Heart left ventricle (tissue), 16 donors: ENCODE data around the gene THOC5. TPM values are rescaled to one million over a fixed set of nuclear protein-coding genes. Genes with fewer than 3 reads are reported as not detected.

Experiments
- ATAC-seq, 4 donors: fragments of 200-7000 bp; cut with Tn5 transposase; one replicate each; pipeline ENCODE4 v1.9.1; 2020 to 2022; ENCODE audit warnings: moderate library complexity in 4 of 4, mild to moderate bottlenecking in 3 of 4, moderate number of reproducible peaks in 1 of 4
- DNase-seq, 5 donors: peaks; one replicate each; pipeline ENCODE4 v3.0.0-alpha.2; 2020
- H3K27ac ChIP-seq, 12 donors: fragments of 200-600 bp; sonication (generic) in 4 of 12; one replicate each; pipeline versions ENCODE4 v1.5.0 to v1.8.0; 2016 to 2022; ENCODE audit warnings: mild to moderate bottlenecking in 2 of 12
- H3K27me3 ChIP-seq, 9 donors: fragments of 200-600 bp; sonication (generic) in 2 of 9; one replicate each; pipeline versions ENCODE4 v1.5.1 to v1.8.0; 2016 to 2022; ENCODE audit warnings: mild to moderate bottlenecking in 3 of 9
- H3K36me3 ChIP-seq, 9 donors: fragments of 200-600 bp; sonication (generic) in 2 of 9; one replicate each; pipeline versions ENCODE4 v1.5.0 to v1.8.0; 2018 to 2022; ENCODE audit warnings: mild to moderate bottlenecking in 2 of 9
- H3K4me1 ChIP-seq, 12 donors: fragments of 200-600 bp; sonication (generic) in 4 of 12; one replicate each; pipeline versions ENCODE4 v1.5.0 to v1.8.0; 2016 to 2022; ENCODE audit warnings: mild to moderate bottlenecking in 3 of 12
- H3K4me3 ChIP-seq, 12 donors: fragments of 200-600 bp; sonication (generic) in 4 of 12; one replicate each; pipeline versions ENCODE4 v1.5.0 to v1.8.0; 2017 to 2022; ENCODE audit warnings: mild to moderate bottlenecking in 9 of 12, moderate library complexity in 4 of 12
- H3K9me3 ChIP-seq, 12 donors: fragments of 200-600 bp; sonication (generic) in 4 of 12; one replicate each; pipeline versions ENCODE4 v1.5.0 to v1.8.0; 2016 to 2022; ENCODE audit warnings: mild to moderate bottlenecking in 1 of 12
- POLR2A ChIP-seq, 2 donors: fragments of 450-650 bp; IDR thresholded peaks; one replicate each; pipeline ENCODE4 v1.6.1; 2017; ENCODE audit warnings: antibody characterized with exemption in 2 of 2, mild to moderate bottlenecking in 2 of 2, moderate library complexity in 2 of 2
- WGBS, 4 donors: extraction: QIAGEN DNeasy Blood & Tissue Kit in 2 of 4; methylation state at CpG; one replicate each; pipeline versions ENCODE4 v1.1.5 to v1.1.7; 2013 to 2018; 5-methylcytosine and 5-hydroxymethylcytosine counted together
- intact Hi-C, 10 donors: fragments of 100-400 bp; cut with DNase I; formaldehyde crosslinking; loops; one replicate each; pipeline versions ENCODE4 v1.11.1 to v1.14.2; 2022
- polyA plus RNA-seq, 2 donors: library from polyadenylated mRNA; stranded (reverse); fragments of 200-250 nt; gene quantifications; one replicate each; pipeline ENCODE4 v1.2.3, GENCODE V29; 2013
- total RNA-seq, 9 donors: library from RNA; depleted of rRNA in 2 of 9; stranded (reverse); fragments of >200 nt in 2 of 9; fragmentation: NEBNext Ultra II Directional in 3 of 9; extraction: Animal tissue kit (Norgen Biotek cat#: 25700) in 3 of 9; gene quantifications; one replicate each; pipeline versions ENCODE4 v1.1.0 to v1.2.4, GENCODE V29; 2016 to 2023
- TF ChIP-seq, protein P1 (sequence below), 12 donors: fragments of 200-600 bp; sonication (generic) in 4 of 12; IDR thresholded peaks; one replicate each; pipeline versions ENCODE4 v1.5.0 to v1.8.0; 2018 to 2022; ENCODE audit warnings: antibody characterized with exemption in 12 of 12, mild to moderate bottlenecking in 5 of 12
- donor health status: ischemic (EF 13 %, LVEDD 7.1; RV severe dilation, severe dysfunction).
- donor health status: healthy with polysubstance abuse.
- donor health status: DM: no; HTN: yes; CAD: no.
- donor health status: DM: no; HTN: no; CAD: no.
- donor health status: ischemic (EF 25% LVEDD 6.9; RV normal size, moderate dysfunction).
- donor health status: ischemic (EF 25% LVEDD 5.7; RV mildly dilated, moderate dysfunction).
- donor health status: healthy.
- donor health status: DM: yes; HTN: yes; CAD: no.
- donor health status: ischemic (EF 35%, LVEDD 5.7; RV mildly dilated, moderate dysfunction).
- donor health status: nonischemic (EF 11% LVEDD 7.7; RV severe dilation, severe dysfunction).
- donor health status: DM: yes; HTN: yes; CAD: no.
- donor health status: PGD.
- donor health status: ischemic (EF 29% LVEDD 5.4; RV normal size, mild dysfunction).
- donor health status: nonischemic (EF 23%, LVEDD 6.1; RV moderate dilation, normal function).

THOC5 gene
- total and polyA plus RNA-seq, 11 donors, result 25.5 to 88.7 (median 40.6) TPM

DNA sequence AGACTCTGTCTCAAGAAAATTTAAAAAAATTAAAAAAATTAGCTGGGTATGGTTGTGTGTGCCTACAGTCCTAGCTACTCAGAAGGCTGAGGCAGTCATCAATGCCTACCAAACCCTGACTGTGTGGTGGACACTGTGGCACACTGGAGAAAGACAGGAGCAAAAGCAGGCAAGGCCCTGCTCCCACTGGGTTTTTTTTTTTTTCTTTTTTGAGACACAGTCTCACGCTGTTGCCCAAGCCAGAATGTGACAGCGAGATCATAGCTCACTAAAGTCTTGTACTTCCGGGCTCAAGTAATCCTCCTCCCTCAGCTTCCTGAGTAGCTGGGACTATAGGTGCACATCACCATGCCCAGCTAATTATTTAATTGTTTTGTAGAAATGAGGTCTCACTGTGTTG, 68.9 kb downstream of the THOC5 start:
- TF ChIP-seq, protein P1, sequence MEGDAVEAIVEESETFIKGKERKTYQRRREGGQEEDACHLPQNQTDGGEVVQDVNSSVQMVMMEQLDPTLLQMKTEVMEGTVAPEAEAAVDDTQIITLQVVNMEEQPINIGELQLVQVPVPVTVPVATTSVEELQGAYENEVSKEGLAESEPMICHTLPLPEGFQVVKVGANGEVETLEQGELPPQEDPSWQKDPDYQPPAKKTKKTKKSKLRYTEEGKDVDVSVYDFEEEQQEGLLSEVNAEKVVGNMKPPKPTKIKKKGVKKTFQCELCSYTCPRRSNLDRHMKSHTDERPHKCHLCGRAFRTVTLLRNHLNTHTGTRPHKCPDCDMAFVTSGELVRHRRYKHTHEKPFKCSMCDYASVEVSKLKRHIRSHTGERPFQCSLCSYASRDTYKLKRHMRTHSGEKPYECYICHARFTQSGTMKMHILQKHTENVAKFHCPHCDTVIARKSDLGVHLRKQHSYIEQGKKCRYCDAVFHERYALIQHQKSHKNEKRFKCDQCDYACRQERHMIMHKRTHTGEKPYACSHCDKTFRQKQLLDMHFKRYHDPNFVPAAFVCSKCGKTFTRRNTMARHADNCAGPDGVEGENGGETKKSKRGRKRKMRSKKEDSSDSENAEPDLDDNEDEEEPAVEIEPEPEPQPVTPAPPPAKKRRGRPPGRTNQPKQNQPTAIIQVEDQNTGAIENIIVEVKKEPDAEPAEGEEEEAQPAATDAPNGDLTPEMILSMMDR (IDR thresholded peaks at IDR 0.05), result no peak
- no peak for TF ChIP-seq POLR2A (IDR thresholded peaks at IDR 0.05)
- intact Hi-C loops, result no loop called here
- Histone ChIP-seq H3K4me3 (no peak overlapping the region), H3K27ac (no peak overlapping the region), H3K36me3 (no peaks in the 10 kb centered on the region), H3K9me3 (no peaks in the 10 kb centered on the region), H3K4me1 (peaks cover 0 to 21% (median 9%) of the 10 kb centered on the region in 12 donors), H3K27me3 (peaks cover 20 to 49% (median 33%) of the 10 kb centered on the region in 9 donors)
- WGBS, 4 donors, result 92 to 95% (median 94%) methylated on average over 3 of the region's 3 CpGs
- DNase-seq, result no peak
- ATAC-seq, result no peak

DNA sequence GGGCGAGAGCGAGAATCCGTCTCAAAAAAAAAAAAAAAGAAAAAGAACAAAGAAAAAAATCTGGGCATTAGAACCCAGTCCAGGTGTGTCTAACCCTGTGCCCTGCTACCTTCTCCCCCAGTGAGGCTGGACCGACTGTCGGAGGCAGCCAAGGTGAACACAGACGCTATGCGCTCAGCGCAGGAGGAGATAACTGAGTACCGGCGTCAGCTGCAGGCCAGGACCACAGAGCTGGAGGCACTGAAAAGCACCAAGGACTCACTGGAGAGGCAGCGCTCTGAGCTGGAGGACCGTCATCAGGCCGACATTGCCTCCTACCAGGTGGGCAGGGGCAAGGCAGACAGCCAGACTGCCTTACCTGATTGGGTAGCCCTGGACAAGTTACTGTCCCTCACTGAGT, 70.3 kb downstream of the THOC5 start:
- intact Hi-C loops, result no loop called here
- peaks cover 31 to 58% (median 47%) of the 10 kb centered on the region in 9 donors for H3K27me3 ChIP-seq
- no peaks in the 10 kb centered on the region for H3K36me3 ChIP-seq
- no peak overlapping the region for H3K4me3 ChIP-seq
- H3K9me3 ChIP-seq, result no peaks in the 10 kb centered on the region
- H3K27ac ChIP-seq, result no peak overlapping the region
- no peak for TF ChIP-seq POLR2A (IDR thresholded peaks at IDR 0.05)
- TF ChIP-seq, protein P1 (IDR thresholded peaks at IDR 0.05), result no peak
- DNase-seq, result no peak
- 85 to 93% (median 91%) methylated on average over 13 of the region's 13 CpGs for WGBS, 4 donors
- peaks cover 0 to 21% (median 9%) of the 10 kb centered on the region in 12 donors for H3K4me1 ChIP-seq
- ATAC-seq, result no peak

DNA sequence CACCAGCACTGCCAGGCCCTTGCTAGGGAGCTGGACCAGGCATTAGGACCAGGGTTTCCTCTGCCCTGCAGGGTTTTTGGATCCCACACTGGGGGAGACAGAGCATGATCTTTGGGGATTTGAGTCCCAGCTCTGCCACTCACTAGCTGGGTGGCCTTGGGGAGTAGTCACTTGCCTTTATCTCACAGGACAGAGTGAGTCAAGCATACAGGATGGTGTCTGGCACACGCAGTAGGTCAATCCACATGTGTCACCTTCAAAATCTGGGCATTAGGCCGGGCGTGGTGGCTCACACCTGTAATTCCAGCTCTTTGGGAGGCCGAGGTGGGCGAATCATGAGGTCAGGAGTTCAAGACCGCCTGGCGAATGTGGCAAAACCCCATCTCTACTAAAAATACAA, 70.8 kb downstream of the THOC5 start:
- 92 to 94% (median 92%) methylated on average over 7 of the region's 7 CpGs for WGBS, 4 donors
- intact Hi-C loops, result no loop called here
- Histone ChIP-seq H3K9me3 (no peaks in the 10 kb centered on the region), H3K4me1 (peaks cover 0 to 21% (median 9%) of the 10 kb centered on the region in 12 donors), H3K27ac (no peak overlapping the region), H3K36me3 (no peaks in the 10 kb centered on the region), H3K27me3 (peaks cover 31 to 64% (median 50%) of the 10 kb centered on the region in 9 donors), H3K4me3 (no peak overlapping the region)
- TF ChIP-seq, protein P1 (IDR thresholded peaks at IDR 0.05), result no peak
- no peak for TF ChIP-seq POLR2A (IDR thresholded peaks at IDR 0.05)
- DNase-seq, result no peak
- no peak for ATAC-seq

DNA sequence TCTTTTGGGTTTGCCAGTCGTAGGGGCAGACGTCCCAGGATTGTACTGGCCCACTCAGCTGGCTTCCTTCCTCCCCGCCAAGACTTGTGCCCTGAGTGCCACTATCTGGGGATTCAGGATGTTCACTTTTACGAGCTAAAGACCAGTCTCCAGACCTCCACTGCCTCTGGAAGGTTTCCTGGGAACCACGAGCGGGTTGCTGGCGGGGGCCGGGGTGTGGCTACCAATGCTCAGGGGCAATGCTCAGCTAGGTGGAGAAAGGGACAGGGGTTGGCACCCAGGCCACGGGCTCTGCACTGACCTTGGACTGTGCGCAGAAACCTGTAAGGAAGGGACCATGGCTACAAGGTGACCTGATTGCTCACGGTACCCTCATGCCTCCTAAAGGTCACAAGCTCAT, 71.3 kb downstream of the THOC5 start:
- WGBS, 4 donors, result 52 to 72% (median 66%) methylated on average over 8 to 11 of the region's 11 CpGs
- ATAC-seq (no peak), DNase-seq (no peak)
- H3K4me1 ChIP-seq, result peaks cover 0 to 21% (median 9%) of the 10 kb centered on the region in 12 donors
- TF ChIP-seq, protein P1 (IDR thresholded peaks at IDR 0.05), result no peak
- no peak for TF ChIP-seq POLR2A (IDR thresholded peaks at IDR 0.05)
- peaks cover 31 to 68% (median 50%) of the 10 kb centered on the region in 9 donors for H3K27me3 ChIP-seq
- H3K36me3 ChIP-seq, result no peaks in the 10 kb centered on the region
- intact Hi-C loops, result no loop called here
- no peaks in the 10 kb centered on the region for H3K9me3 ChIP-seq
- no peak overlapping the region for H3K4me3 ChIP-seq
- H3K27ac ChIP-seq, result no peak overlapping the region
